HepG2 (cell line): Measurements from ENCODE around the gene MLH1. TPM values are rescaled to one million over a fixed set of nuclear protein-coding genes. Genes with fewer than 3 reads are reported as not detected.

ENCODE experiments used
- ATAC-seq: fragments of 200-7000 bp; cut with Tn5 transposase; 3 replicates; pipeline ENCODE4 v1.9.1; 2020; ENCODE audit warnings: mild to moderate bottlenecking, moderate library complexity
- BruUV-seq: library from RNA; stranded (reverse); fragments of 400-500 nt; replicated peaks from 2 replicates; lab custom pipeline; 2021; lab: Mats Ljungman, UMichigan
- CTCF ChIA-PET: fragments of 300-600 bp; formaldehyde crosslinking; extraction: SDS; loops from one replicate; lab custom pipeline; 2021; ENCODE audit warnings: low total read pairs, inconsistent platforms, low intra/inter-chr PET ratio; lab: Yijun Ruan, JAX
- POLR2A ChIA-PET: fragments of 350-600 bp; sonication (Branson Sonifier 250); formaldehyde crosslinking; loops from one replicate; lab custom pipeline; 2020; ENCODE audit warnings: antibody characterized with exemption, inconsistent platforms; lab: Yijun Ruan, JAX
- DNase-seq: peaks from one replicate; pipeline ENCODE4 v3.0.0-alpha.2; 2015; ENCODE audit warnings: low spot score
- FAIRE-seq: peaks from 3 replicates; lab custom pipeline; 2011; peaks lifted over from hg19 to GRCh38; lab: Jason Lieb, UNC
- H2AFZ ChIP-seq: one replicate; pipeline ENCODE4 v1.6.1; 2011; ENCODE audit warnings: low read length, inconsistent platforms
- H3K27ac ChIP-seq: fragments of 300-600 bp; 3 replicates; pipeline ENCODE4 v1.8.0; 2011; ENCODE audit warnings: mixed run types, mild to moderate bottlenecking, mixed read lengths, low read length, inconsistent platforms; ENCODE audit not compliant: insufficient read depth; ENCODE audit errors: extremely low read length
- H3K27me3 ChIP-seq, 2 experiments: fragments of 200-600 bp in 1 of 2; 2 replicates in 1 of 2; 3 replicates in 1 of 2; pipeline versions ENCODE4 v1.6.0 to v1.8.0; 2011; ENCODE audit warnings: low read length in 2 of 2, mild to moderate bottlenecking in 2 of 2, moderate library complexity in 2 of 2, inconsistent platforms in 1 of 2; ENCODE audit not compliant: insufficient read depth in 2 of 2, control insufficient read depth in 1 of 2
- H3K36me3 ChIP-seq, 2 experiments: fragments of 200-600 bp in 1 of 2; replicated peaks in 1 of 2; 2 replicates in 1 of 2; 3 replicates in 1 of 2; pipeline versions ENCODE4 v1.5.1 to v1.8.0; 2011; ENCODE audit warnings: low read length in 2 of 2, inconsistent platforms in 1 of 2; ENCODE audit not compliant: insufficient read depth in 2 of 2, control insufficient read depth in 1 of 2
- H3K4me1 ChIP-seq: 2 replicates; pipeline ENCODE4 v1.5.1; 2012; ENCODE audit warnings: low read length, inconsistent platforms; ENCODE audit not compliant: insufficient read depth
- H3K4me2 ChIP-seq: 2 replicates; pipeline ENCODE4 v1.6.0; 2011; ENCODE audit warnings: low read depth, low read length, inconsistent platforms
- H3K4me3 ChIP-seq, 3 experiments: fragments of 200-600 bp in 1 of 3; sonication (generic), shearing (Covaris generic) in 1 of 3; replicated peaks in 1 of 3; 2 replicates each; pipeline ENCODE4 v1.5.1; 2011 to 2016; ENCODE audit warnings: low read length in 3 of 3, inconsistent platforms in 2 of 3, low read depth in 2 of 3, mild to moderate bottlenecking in 2 of 3, control low read depth in 1 of 3, mixed read lengths in 1 of 3; ENCODE audit not compliant: insufficient read depth in 1 of 3
- H3K79me2 ChIP-seq: one replicate; pipeline ENCODE4 v1.6.1; 2011; ENCODE audit warnings: low read length, inconsistent platforms; ENCODE audit not compliant: insufficient read depth
- H3K9ac ChIP-seq: 2 replicates; pipeline ENCODE4 v1.6.0; 2011; ENCODE audit warnings: mild to moderate bottlenecking, low read depth, low read length, inconsistent platforms; ENCODE audit not compliant: insufficient read depth
- H3K9me3 ChIP-seq: 2 replicates; pipeline ENCODE4 v1.5.1; 2012; ENCODE audit warnings: mild to moderate bottlenecking, low read length
- H4K20me1 ChIP-seq: 2 replicates; pipeline ENCODE4 v1.6.0; 2011; ENCODE audit warnings: inconsistent platforms, mild to moderate bottlenecking, low read length, moderate library complexity; ENCODE audit not compliant: insufficient read depth
- CAMTA2 ChIP-seq: sonication (generic); formaldehyde crosslinking; IDR thresholded peaks from 2 replicates; pipeline ENCODE4 v1.4.0; 2020; ENCODE audit warnings: mild to moderate bottlenecking, missing genetic modification reagents, borderline replicate concordance
- UBTF ChIP-seq: sonication (generic); formaldehyde crosslinking; IDR thresholded peaks from 2 replicates; pipeline ENCODE4 v1.4.0; 2020; ENCODE audit warnings: mild to moderate bottlenecking, missing genetic modification reagents
- ZNF484 ChIP-seq: sonication (generic); formaldehyde crosslinking; IDR thresholded peaks from 2 replicates; pipeline ENCODE4 v1.5.1; 2020; ENCODE audit warnings: mild to moderate bottlenecking, low read depth, missing genetic modification reagents, borderline replicate concordance
- WGBS: methylation state at CpG from one replicate; pipeline ENCODE4 v1.1.6; 2017; ENCODE audit warnings: low lambda C conversion rate; 5-methylcytosine and 5-hydroxymethylcytosine counted together
- in situ Hi-C: cut with HindIII; loops from 2 replicates; pipeline ENCODE4 v1.10.0; 2017; ENCODE audit warnings: low pct_unique_long_range_greater_than_20kb; ENCODE audit not compliant: extremely low pct_ligation_motif_present
- intact Hi-C: fragments of 100-400 bp; cut with micrococcal nuclease; formaldehyde crosslinking; loops from one replicate; pipeline ENCODE4 v1.10.0; 2022; ENCODE audit not compliant: unreplicated experiment
- polyA plus RNA-seq, 8 experiments: library from polyadenylated mRNA; depleted of rRNA in 3 of 8; stranded (reverse) in 7 of 8; unstranded in 1 of 8; fragments of >200 nt; fragmentation: Illumina TruSeq in 4 of 8; extraction: Trizol in 4 of 8; gene quantifications; 2 replicates each; pipeline versions ENCODE4 v1.2.1 to v1.2.3, GENCODE V29; 2011 to 2016; ENCODE audit warnings: low read depth in 4 of 8, missing spikeins in 1 of 8, mixed read lengths in 1 of 8; ENCODE audit not compliant: insufficient read depth in 1 of 8
- total RNA-seq, 5 experiments: library from RNA; depleted of rRNA; stranded (reverse); fragments of >200 nt; fragmentation: Illumina TruSeq; extraction: Trizol; gene quantifications; 2 replicates each; pipeline ENCODE4 v1.2.3, GENCODE V29; 2016; ENCODE audit warnings: low read depth in 1 of 5

MLH1 gene
- total and polyA plus RNA-seq, 2 of the 13 experiments (the other 11 are each of a cell fraction or from before 2014, with no cell fraction given) = 29.5 to 70.8 TPM

GRCh38 chr3:36989568-36989967 lies 3.8 kb upstream of the MLH1 start (continued):
- TF ChIP-seq CAMTA2 (CRISPR knock-in tag) = no peak

GRCh38 chr3:36991147-36991546 lies 2.2 kb upstream of the MLH1 start:
- H3K36me3 ChIP-seq = peaks cover 0 to 17% of the 10 kb centered on the region in 2 experiments; a peak in 3 of 5 replicates
- H3K4me3 ChIP-seq = peak overlapping the region; percentile 72 to 89 (median 77)
- no TSS peak for BruUV-seq
- peak overlapping the region; percentile 88 for H3K4me2 ChIP-seq
- peaks cover 47% of the 10 kb centered on the region for H3K4me1 ChIP-seq
- ATAC-seq (no peak), DNase-seq (no peak), FAIRE-seq (no peak)
- ChIA-PET CTCF (no interaction called here), POLR2A (no interaction called here)
- H3K79me2 ChIP-seq = peaks cover 56% of the 10 kb centered on the region
- H3K9me3 ChIP-seq = no peaks in the 10 kb centered on the region
- H3K27me3 ChIP-seq = no peaks in the 10 kb centered on the region; a peak in 1 of 5 replicates
- H3K27ac ChIP-seq = peak overlapping the region; percentile 96
- H2AFZ ChIP-seq = no peak overlapping the region
- H4K20me1 ChIP-seq = peaks cover 20% of the 10 kb centered on the region
- TF ChIP-seq UBTF (CRISPR knock-in tag) (no peak), ZNF484 (CRISPR knock-in tag) (no peak)
- in situ Hi-C loops (no loop called here), intact Hi-C loops (no loop called here)
- 34% methylated on average over 3 of the region's 3 CpGs for WGBS
- peak overlapping the region; percentile 97 for H3K9ac ChIP-seq
